Keratinocyte (primary cell): ENCODE measurements around the gene CCDC170. TPM values are rescaled to one million over a fixed set of nuclear protein-coding genes. Genes with fewer than 3 reads are reported as not detected.
"Not testable (repeated sequence)": the region's sequence is repeated elsewhere in the genome, so short reads cannot be mapped to it uniquely, and the experiment has no call there.

Source experiments
- DNase-seq: peaks from one replicate; pipeline ENCODE4 v3.0.0-alpha.2; 2011; ENCODE audit warnings: low read depth, missing footprints, low spot score
- FAIRE-seq: peaks from 2 replicates; lab custom pipeline; 2011; peaks lifted over from hg19 to GRCh38; lab: Jason Lieb, UNC
- H2AFZ ChIP-seq: 2 replicates; pipeline ENCODE4 v1.6.0; 2012; ENCODE audit warnings: low read length, control low read depth, inconsistent platforms; ENCODE audit not compliant: control insufficient read depth
- H3K27ac ChIP-seq: 2 replicates; pipeline ENCODE4 v1.5.1; 2011; ENCODE audit warnings: low read length; ENCODE audit not compliant: control insufficient read depth, insufficient read depth
- H3K27me3 ChIP-seq: 3 replicates; pipeline ENCODE4 v1.6.0; 2011; ENCODE audit warnings: low read length; ENCODE audit not compliant: control insufficient read depth, insufficient read depth; ENCODE audit errors: extremely low read depth
- H3K36me3 ChIP-seq, 2 experiments: 2 replicates in 1 of 2; 3 replicates in 1 of 2; pipeline ENCODE4 v1.5.1; 2011; ENCODE audit warnings: low read length in 2 of 2, mild to moderate bottlenecking in 1 of 2; ENCODE audit not compliant: control insufficient read depth in 2 of 2, insufficient read depth in 2 of 2; ENCODE audit errors: extremely low read depth in 1 of 2
- H3K4me1 ChIP-seq: 3 replicates; pipeline ENCODE4 v1.5.1; 2011; ENCODE audit warnings: low read length; ENCODE audit not compliant: control insufficient read depth, insufficient read depth; ENCODE audit errors: extremely low read depth
- H3K4me2 ChIP-seq: 3 replicates; pipeline ENCODE4 v1.6.0; 2011; ENCODE audit warnings: low read depth, low read length; ENCODE audit not compliant: control insufficient read depth, insufficient read depth; ENCODE audit errors: extremely low read depth
- H3K4me3 ChIP-seq, 3 experiments: fragments of 200-600 bp in 1 of 3; sonication (generic) in 1 of 3; 2 replicates in 2 of 3; 3 replicates in 1 of 3; pipeline ENCODE4 v1.5.1; 2011 to 2016; ENCODE audit warnings: low read length in 3 of 3, mild to moderate bottlenecking in 3 of 3, control low read depth in 2 of 3, inconsistent platforms in 1 of 3, low read depth in 1 of 3, mixed read lengths in 1 of 3, mixed run types in 1 of 3, moderate library complexity in 1 of 3; ENCODE audit not compliant: control insufficient read depth in 2 of 3, insufficient read depth in 2 of 3; ENCODE audit errors: extremely low read depth in 1 of 3
- H3K79me2 ChIP-seq: 2 replicates; pipeline ENCODE4 v1.6.0; 2012; ENCODE audit warnings: low read length; ENCODE audit not compliant: control insufficient read depth, insufficient read depth
- H3K9ac ChIP-seq: 3 replicates; pipeline ENCODE4 v1.6.0; 2011; ENCODE audit warnings: low read length; ENCODE audit not compliant: control insufficient read depth, insufficient read depth; ENCODE audit errors: extremely low read depth
- H3K9me1 ChIP-seq: 3 replicates; pipeline ENCODE4 v1.6.0; 2011; ENCODE audit warnings: low read length; ENCODE audit not compliant: control insufficient read depth, insufficient read depth; ENCODE audit errors: extremely low read depth
- H3K9me3 ChIP-seq: 2 replicates; pipeline ENCODE4 v1.5.1; 2012; ENCODE audit warnings: low read depth, low read length; ENCODE audit not compliant: control insufficient read depth
- H4K20me1 ChIP-seq: 3 replicates; pipeline ENCODE4 v1.6.0; 2011; ENCODE audit warnings: low read length; ENCODE audit not compliant: control insufficient read depth, insufficient read depth; ENCODE audit errors: extremely low read depth
- CTCF ChIP-seq, 3 experiments: IDR thresholded peaks in 1 of 3; conservative IDR thresholded peaks in 1 of 3; optimal IDR thresholded peaks in 1 of 3; 2 replicates in 2 of 3; 3 replicates in 1 of 3; pipeline versions ENCODE3 to v1.5.1; 2011; ENCODE audit warnings: low read length in 3 of 3, mild to moderate bottlenecking in 3 of 3, moderate library complexity in 2 of 3, control low read depth in 1 of 3, inconsistent platforms in 1 of 3; ENCODE audit not compliant: insufficient read depth in 2 of 3; ENCODE audit errors: extremely low read depth in 1 of 3
- EZH2 ChIP-seq: IDR thresholded peaks from one replicate; pipeline ENCODE4 v1.6.1; 2012; ENCODE audit warnings: inconsistent platforms, mild to moderate bottlenecking, low read length, moderate library complexity
- dilution Hi-C: fragments of 300-500 bp; cut with MboI; formaldehyde crosslinking; loops from one replicate; pipeline ENCODE4 v1.7.0; 2020; ENCODE audit warnings: low sequenced_read_pairs; ENCODE audit not compliant: extremely low pct_ligation_motif_present
- polyA plus RNA-seq, 5 experiments: library from polyadenylated mRNA; depleted of rRNA in 3 of 5; stranded (reverse) in 3 of 5; stranded (forward) in 1 of 5; unstranded in 1 of 5; fragments of >200 nt; gene quantifications; 1 replicate in 1 of 5; 2 replicates in 3 of 5; 3 replicates in 1 of 5; pipeline versions ENCODE4 v1.2.1 to v1.2.3, GENCODE V29; 2011 to 2012; ENCODE audit warnings: missing spikeins in 2 of 5, low read depth in 1 of 5, low replicate concordance in 1 of 5

Gene CCDC170
- polyA plus RNA-seq, 1 donor (not counting 4 experiments of a cell fraction or from before 2014, with no cell fraction given), result 0.10 TPM

DNA sequence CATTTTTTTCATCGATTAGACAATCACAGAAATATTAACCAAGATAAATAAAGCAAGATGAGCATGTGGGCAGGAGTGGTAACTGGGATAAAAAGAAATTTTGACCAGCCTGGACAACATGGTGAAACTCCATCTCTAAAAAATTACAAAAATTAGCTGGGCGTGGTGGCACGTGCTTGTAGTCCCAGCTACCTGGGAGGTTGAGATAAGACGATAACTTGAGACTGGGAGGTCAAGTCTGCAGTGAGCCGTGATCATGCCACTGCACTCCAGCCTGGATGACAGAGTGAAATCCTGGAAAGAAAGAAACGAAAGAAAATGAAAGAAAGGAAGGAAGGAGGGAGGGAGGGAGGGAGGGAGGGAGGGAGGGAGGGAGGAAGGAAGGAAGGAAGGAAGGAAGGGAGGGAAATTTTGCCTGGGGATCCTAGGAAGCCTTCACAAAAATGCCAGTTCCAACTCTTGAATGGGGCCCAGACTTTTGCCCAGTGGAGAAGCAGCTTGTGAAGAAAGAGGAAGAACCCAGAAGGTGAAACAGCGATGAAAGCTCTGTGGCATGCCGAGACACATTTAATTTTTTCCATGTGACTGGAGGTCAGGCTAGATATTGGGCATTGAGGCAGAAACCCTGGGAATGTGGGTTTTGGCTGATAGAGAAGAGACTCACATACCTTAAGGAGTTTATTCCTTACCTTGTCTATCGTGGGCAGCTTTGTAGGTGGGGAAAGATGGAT, 20.3 kb downstream of the CCDC170 start:
- no peaks in the 10 kb centered on the region for H3K9me1 ChIP-seq
- H3K36me3 ChIP-seq, result no peaks in the 10 kb centered on the region
- no peak overlapping the region for H3K9ac ChIP-seq
- no peak for DNase-seq
- H3K27me3 ChIP-seq, result no peaks in the 10 kb centered on the region
- FAIRE-seq, result no peak
- no peaks in the 10 kb centered on the region for H4K20me1 ChIP-seq
- no peak overlapping the region for H3K4me2 ChIP-seq
- no peak overlapping the region for H2AFZ ChIP-seq
- TF ChIP-seq CTCF (optimal IDR thresholded peaks at IDR 0.05 in 1 of 3, IDR thresholded peaks at IDR 0.05 in 1 of 3, conservative IDR thresholded peaks at IDR 0.05 in 1 of 3; ENCODE audit: extremely low read depth in 1 of 3, insufficient read depth in 2 of 3, low read length in 3 of 3) (no peak), EZH2 (no peak)
- dilution Hi-C loops, result no loop called here
- no peak overlapping the region for H3K4me3 ChIP-seq
- no peaks in the 10 kb centered on the region for H3K9me3 ChIP-seq
- peaks cover 5% of the 10 kb centered on the region for H3K4me1 ChIP-seq
- H3K79me2 ChIP-seq, result no peaks in the 10 kb centered on the region
- no peak overlapping the region for H3K27ac ChIP-seq

GRCh38 chr6:151518992-151519391, 25.2 kb downstream of the CCDC170 start:
- H3K27ac ChIP-seq, dilution Hi-C loops, H3K79me2 ChIP-seq, H3K36me3 ChIP-seq, DNase-seq, H3K4me2 ChIP-seq, FAIRE-seq, H3K4me3 ChIP-seq, H2AFZ ChIP-seq, H3K27me3 ChIP-seq, H3K9me1 ChIP-seq, H4K20me1 ChIP-seq, H3K9me3 ChIP-seq, H3K4me1 ChIP-seq, H3K9ac ChIP-seq: not testable (repeated sequence)

DNA sequence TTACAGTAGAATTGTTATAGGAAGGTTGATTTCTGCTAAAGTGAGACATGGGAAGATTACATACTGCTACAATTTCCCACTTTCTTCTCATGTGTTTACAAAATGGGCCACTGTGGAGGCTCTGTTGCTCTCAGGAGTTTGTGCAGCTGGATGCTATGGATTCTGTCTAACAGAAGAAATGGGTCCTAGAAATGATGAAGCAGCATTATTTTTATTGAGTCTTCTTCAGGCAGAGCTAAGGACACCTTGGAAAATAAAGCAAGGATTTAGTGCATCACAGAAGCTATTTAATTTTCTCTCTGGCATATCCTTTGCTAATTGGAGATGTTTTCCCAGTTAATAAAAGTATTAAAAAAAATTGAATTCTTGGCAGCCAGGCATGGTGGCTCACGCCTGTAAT, 29.2 kb downstream of the CCDC170 start:
- dilution Hi-C loops, result no loop called here
- Histone ChIP-seq H3K9me3 (no peaks in the 10 kb centered on the region), H3K79me2 (no peaks in the 10 kb centered on the region), H3K4me3 (no peak overlapping the region), H3K9ac (no peak overlapping the region), H3K4me2 (no peak overlapping the region), H2AFZ (no peak overlapping the region), H3K9me1 (no peaks in the 10 kb centered on the region), H3K36me3 (no peaks in the 10 kb centered on the region), H3K27ac (no peak overlapping the region), H4K20me1 (no peaks in the 10 kb centered on the region), H3K27me3 (no peaks in the 10 kb centered on the region), H3K4me1 (no peaks in the 10 kb centered on the region)
- TF ChIP-seq CTCF (optimal IDR thresholded peaks at IDR 0.05 in 1 of 3, IDR thresholded peaks at IDR 0.05 in 1 of 3, conservative IDR thresholded peaks at IDR 0.05 in 1 of 3; ENCODE audit: extremely low read depth in 1 of 3, insufficient read depth in 2 of 3, low read length in 3 of 3) (no peak), EZH2 (no peak)
- FAIRE-seq (no peak), DNase-seq (no peak)
